DOHH2 (cell line): ENCODE measurements around the gene NFKBIZ.

Source experiments
- H3F3A ChIP-seq: fragments of 200-600 bp; sonication (generic), shearing (Covaris generic); 2 replicates; pipeline ENCODE4 v1.6.0; 2016; ENCODE audit warnings: antibody characterized with exemption, mild to moderate bottlenecking; ENCODE audit not compliant: control insufficient read depth, insufficient read depth
- H3K27ac ChIP-seq: fragments of 200-600 bp; sonication (generic); 2 replicates; pipeline ENCODE4 v1.5.1; 2014; ENCODE audit warnings: low read depth, mild to moderate bottlenecking, low read length, moderate library complexity
- H3K27me3 ChIP-seq: fragments of 200-600 bp; sonication (generic); 2 replicates; pipeline ENCODE4 v1.6.1; 2014; ENCODE audit warnings: mild to moderate bottlenecking, low read length, mixed read lengths; ENCODE audit not compliant: control insufficient read depth
- H3K36me3 ChIP-seq: fragments of 200-600 bp; sonication (generic); 2 replicates; pipeline ENCODE4 v1.6.1; 2014; ENCODE audit warnings: mild to moderate bottlenecking, low read length, moderate library complexity, mixed read lengths; ENCODE audit not compliant: control insufficient read depth
- H3K4me1 ChIP-seq: fragments of 200-600 bp; sonication (generic); 2 replicates; pipeline ENCODE4 v1.6.1; 2014; ENCODE audit warnings: mild to moderate bottlenecking, low read length, mixed read lengths; ENCODE audit not compliant: control insufficient read depth
- H3K4me2 ChIP-seq: fragments of 200-600 bp; sonication (generic); 2 replicates; pipeline ENCODE4 v1.6.0; 2014; ENCODE audit warnings: mild to moderate bottlenecking, low read length, moderate library complexity
- H3K4me3 ChIP-seq: fragments of 200-600 bp; sonication (generic); 2 replicates; pipeline ENCODE4 v1.5.1; 2014; ENCODE audit warnings: mild to moderate bottlenecking, low read length, mixed read lengths
- H3K79me2 ChIP-seq: fragments of 200-600 bp; sonication (generic); 2 replicates; pipeline ENCODE4 v1.6.1; 2014; ENCODE audit warnings: mild to moderate bottlenecking, low read length, mixed read lengths; ENCODE audit not compliant: control insufficient read depth
- H3K9me2 ChIP-seq: fragments of 200-600 bp; sonication (generic); replicated peaks from 2 replicates; pipeline ENCODE4 v1.6.1; 2014; ENCODE audit warnings: mild to moderate bottlenecking, low read length, mixed read lengths; ENCODE audit not compliant: control insufficient read depth
- H3K9me3 ChIP-seq: fragments of 200-600 bp; sonication (generic); 2 replicates; pipeline ENCODE4 v1.6.1; 2014; ENCODE audit warnings: antibody characterized with exemption, low read length, mixed read lengths; ENCODE audit not compliant: control insufficient read depth, insufficient read depth
- H4K20me1 ChIP-seq: fragments of 200-600 bp; sonication (generic); 2 replicates; pipeline ENCODE4 v1.6.0; 2014; ENCODE audit warnings: low read depth, mild to moderate bottlenecking, antibody characterized with exemption, low read length, moderate library complexity; ENCODE audit not compliant: control insufficient read depth, insufficient read depth
- EZH2phosphoT487 ChIP-seq: fragments of 200-600 bp; sonication (generic); IDR thresholded peaks from 2 replicates; pipeline ENCODE4 v1.6.1; 2017; ENCODE audit warnings: borderline replicate concordance, mild to moderate bottlenecking, antibody characterized with exemption, low read length, moderate library complexity, mixed read lengths
- TF ChIP-seq, protein P1 (sequence below): fragments of 200-600 bp; sonication (generic); IDR thresholded peaks from one replicate; pipeline ENCODE4 v1.5.1; 2014; ENCODE audit warnings: antibody characterized with exemption, mild to moderate bottlenecking, low read depth, low read length; ENCODE audit not compliant: poor library complexity, severe bottlenecking

Gene NFKBIZ

DNA sequence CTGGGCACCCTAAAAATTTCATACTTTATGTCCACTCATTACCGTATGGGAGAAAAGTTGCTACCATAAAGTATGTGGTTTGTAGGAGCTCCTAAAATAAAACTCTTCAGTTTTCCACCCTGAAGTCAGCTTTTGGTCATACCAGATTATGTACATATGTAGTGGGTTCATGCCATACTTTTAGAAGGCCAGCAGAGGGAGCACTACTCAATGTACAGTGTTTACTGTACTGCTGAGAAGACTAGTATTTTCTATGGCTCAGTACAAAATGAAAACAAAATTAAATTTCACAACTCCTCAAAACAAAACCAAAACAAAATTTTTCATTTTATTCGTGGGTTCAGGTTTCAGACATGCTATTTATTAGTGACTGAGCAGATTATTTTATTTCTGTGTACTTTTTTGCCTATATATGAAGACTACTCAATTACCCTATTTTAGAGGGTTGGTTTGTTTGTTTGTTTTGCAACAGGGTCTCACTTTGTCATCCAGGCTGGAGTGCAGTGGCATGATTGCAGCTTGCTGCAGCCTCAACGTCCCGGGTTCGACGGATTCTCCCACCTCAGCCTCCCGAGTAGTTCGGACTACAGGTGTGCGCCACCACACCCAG, 46.0 kb upstream of the NFKBIZ start:
- Histone ChIP-seq H3K4me1 (no peaks in the 10 kb centered on the region), H3K4me3 (no peak overlapping the region), H3K9me3 (no peaks in the 10 kb centered on the region), H3K4me2 (no peak overlapping the region), H3K79me2 (0 out of 2 replicates have a peak, but pooled peaks cover 8% of the 10 kb centered on the region), H3K36me3 (peaks cover 50% of the 10 kb centered on the region), H3F3A (peaks cover 3% of the 10 kb centered on the region; the same call in 1 of the 2 replicates), H4K20me1 (no peaks in the 10 kb centered on the region), H3K27ac (no peak overlapping the region), H3K27me3 (no peaks in the 10 kb centered on the region), H3K9me2 (no peaks in the 10 kb centered on the region)
- TF ChIP-seq, protein P1, sequence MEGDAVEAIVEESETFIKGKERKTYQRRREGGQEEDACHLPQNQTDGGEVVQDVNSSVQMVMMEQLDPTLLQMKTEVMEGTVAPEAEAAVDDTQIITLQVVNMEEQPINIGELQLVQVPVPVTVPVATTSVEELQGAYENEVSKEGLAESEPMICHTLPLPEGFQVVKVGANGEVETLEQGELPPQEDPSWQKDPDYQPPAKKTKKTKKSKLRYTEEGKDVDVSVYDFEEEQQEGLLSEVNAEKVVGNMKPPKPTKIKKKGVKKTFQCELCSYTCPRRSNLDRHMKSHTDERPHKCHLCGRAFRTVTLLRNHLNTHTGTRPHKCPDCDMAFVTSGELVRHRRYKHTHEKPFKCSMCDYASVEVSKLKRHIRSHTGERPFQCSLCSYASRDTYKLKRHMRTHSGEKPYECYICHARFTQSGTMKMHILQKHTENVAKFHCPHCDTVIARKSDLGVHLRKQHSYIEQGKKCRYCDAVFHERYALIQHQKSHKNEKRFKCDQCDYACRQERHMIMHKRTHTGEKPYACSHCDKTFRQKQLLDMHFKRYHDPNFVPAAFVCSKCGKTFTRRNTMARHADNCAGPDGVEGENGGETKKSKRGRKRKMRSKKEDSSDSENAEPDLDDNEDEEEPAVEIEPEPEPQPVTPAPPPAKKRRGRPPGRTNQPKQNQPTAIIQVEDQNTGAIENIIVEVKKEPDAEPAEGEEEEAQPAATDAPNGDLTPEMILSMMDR: peak; percentile 87
- TF ChIP-seq EZH2phosphoT487: no peak

DNA sequence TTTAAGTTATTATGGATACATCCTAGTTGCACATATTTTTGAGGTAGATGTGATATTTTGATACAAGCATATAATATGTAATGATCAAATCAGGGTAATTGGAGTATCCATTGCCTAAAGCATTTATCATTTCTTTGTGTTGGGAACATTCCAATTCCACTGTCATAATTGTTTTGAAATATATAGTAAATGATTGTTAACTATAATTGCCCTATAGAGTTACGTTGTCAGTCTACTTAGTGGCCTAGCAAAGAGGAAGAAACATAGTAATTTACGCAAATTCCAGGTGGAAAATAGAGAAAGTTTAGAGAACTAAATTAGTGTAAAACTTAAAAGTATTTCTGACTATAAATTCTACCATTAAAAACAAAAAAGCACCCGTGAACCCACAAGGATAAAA, 45.4 kb upstream of the NFKBIZ start:
- no peaks in the 10 kb centered on the region for H4K20me1 ChIP-seq
- no peak overlapping the region for H3K4me3 ChIP-seq
- 0 out of 2 replicates have a peak, but pooled peaks cover 8% of the 10 kb centered on the region for H3K79me2 ChIP-seq
- no peaks in the 10 kb centered on the region for H3K9me2 ChIP-seq
- peaks cover 1% of the 10 kb centered on the region; the same call in 1 of the 2 replicates for H3K4me1 ChIP-seq
- H3K27ac ChIP-seq: no peak overlapping the region
- peaks cover 3% of the 10 kb centered on the region; the same call in 1 of the 2 replicates for H3F3A ChIP-seq
- H3K9me3 ChIP-seq: no peaks in the 10 kb centered on the region
- no peak overlapping the region for H3K4me2 ChIP-seq
- TF ChIP-seq, protein P1: no peak
- TF ChIP-seq EZH2phosphoT487: no peak
- H3K27me3 ChIP-seq: no peaks in the 10 kb centered on the region
- peaks cover 50% of the 10 kb centered on the region for H3K36me3 ChIP-seq

DNA sequence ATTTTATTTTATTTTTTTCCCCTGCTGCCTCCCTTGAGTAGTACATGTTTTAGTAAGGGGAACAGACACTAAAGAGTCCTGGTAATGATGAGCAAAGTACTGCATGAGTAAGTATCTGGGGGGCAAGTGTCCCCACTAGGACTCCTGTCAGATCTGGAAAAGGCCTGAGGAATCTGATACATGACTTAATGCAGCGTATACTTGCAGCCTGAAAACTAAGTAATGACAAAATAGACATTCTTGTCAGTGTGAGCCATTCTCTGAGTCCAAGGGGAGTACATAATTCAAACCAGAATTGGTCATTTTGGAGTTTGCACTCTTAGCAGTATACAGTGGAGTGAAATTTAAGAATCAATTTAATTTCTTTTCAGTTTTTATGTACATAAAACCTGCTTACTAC, 42.8 kb upstream of the NFKBIZ start:
- TF ChIP-seq EZH2phosphoT487: no peak
- TF ChIP-seq, protein P1: no peak
- Histone ChIP-seq H3K9me2 (no peaks in the 10 kb centered on the region), H3K4me1 (peaks cover 21% of the 10 kb centered on the region), H3K79me2 (0 out of 2 replicates have a peak, but pooled peaks cover 8% of the 10 kb centered on the region), H3F3A (peaks cover 3% of the 10 kb centered on the region; the same call in 1 of the 2 replicates), H3K4me3 (no peak overlapping the region), H3K27me3 (no peaks in the 10 kb centered on the region), H3K27ac (no peak overlapping the region), H3K36me3 (peaks cover 42% of the 10 kb centered on the region), H4K20me1 (no peaks in the 10 kb centered on the region), H3K9me3 (no peaks in the 10 kb centered on the region), H3K4me2 (no peak overlapping the region)
